Naive B cell (primary cell): ENCODE results near the gene RGS19. TPM values are rescaled to one million over a fixed set of nuclear protein-coding genes. Genes with fewer than 3 reads are reported as not detected.
"Not testable (repeated sequence)": the region's sequence is repeated elsewhere in the genome, so short reads cannot be mapped to it uniquely, and the experiment has no call there.

ENCODE experiments used
- ATAC-seq, 2 donors: fragments of 150-1000 bp; cut with Tn5 transposase; 2 replicates each; pipeline ENCODE4 v1.10.0; 2021; ENCODE audit warnings: low read depth in 2 of 2, mild to moderate bottlenecking in 2 of 2, moderate library complexity in 2 of 2
- DNase-seq: peaks from one replicate; pipeline ENCODE4 v3.0.0; 2022
- H3K27ac Mint-ChIP-seq, 6 donors: one replicate each; pipeline ENCODE4 v1.8.0; 2020 to 2022; ENCODE audit warnings: mild to moderate bottlenecking in 6 of 6, mixed read lengths in 6 of 6, moderate library complexity in 5 of 6, inconsistent platforms in 2 of 6
- H3K27me3 Mint-ChIP-seq, 3 donors: one replicate each; pipeline ENCODE4 v1.8.0; 2021 to 2022; ENCODE audit warnings: mixed read lengths in 3 of 3, mild to moderate bottlenecking in 1 of 3
- H3K36me3 Mint-ChIP-seq, 2 donors: one replicate each; pipeline ENCODE4 v1.8.0; 2020 to 2022; ENCODE audit warnings: mixed read lengths in 2 of 2, inconsistent platforms in 1 of 2, mild to moderate bottlenecking in 1 of 2
- H3K4me1 Mint-ChIP-seq, 3 donors: one replicate each; pipeline ENCODE4 v1.8.0; 2020 to 2022; ENCODE audit warnings: mixed read lengths in 3 of 3, inconsistent platforms in 1 of 3, mild to moderate bottlenecking in 1 of 3, moderate library complexity in 1 of 3
- H3K4me3 Mint-ChIP-seq, 8 donors: one replicate each; pipeline ENCODE4 v1.8.0; 2020 to 2022; ENCODE audit warnings: mild to moderate bottlenecking in 8 of 8, mixed read lengths in 8 of 8, moderate library complexity in 8 of 8, inconsistent platforms in 2 of 8
- H3K9me3 Mint-ChIP-seq, 7 donors: one replicate each; pipeline ENCODE4 v1.8.0; 2020 to 2022; ENCODE audit warnings: mixed read lengths in 7 of 7, mild to moderate bottlenecking in 5 of 7, inconsistent platforms in 2 of 7, moderate library complexity in 1 of 7
- polyA plus RNA-seq, 6 donors: library from polyadenylated mRNA; unstranded; fragments of 300-500 nt; fragmentation: Illumina TruSeq; gene quantifications; one replicate each; pipeline ENCODE4 v1.2.3, GENCODE V29; 2021; ENCODE audit warnings: low read depth in 6 of 6

The RGS19 gene
- 100 to 1,000 TPM; 112 to 170 (median 132) TPM for polyA plus RNA-seq

- ATAC-seq, result peak; percentile 45 to 60
- peaks cover 0 to 4% (median 4%) of the 10 kb centered on the region in 3 donors for H3K27me3 Mint-ChIP-seq
- H3K9me3 Mint-ChIP-seq, result no peaks in the 10 kb centered on the region
- peaks cover 51 to 61% (median 59%) of the 10 kb centered on the region in 3 donors for H3K4me1 Mint-ChIP-seq
- DNase-seq, result peak; percentile 95
- H3K27ac Mint-ChIP-seq, result peak within 1 kb of the TSS; percentile 71 to 97 (median 96)
- no peaks in the 10 kb centered on the region for H3K36me3 Mint-ChIP-seq
- peak within 1 kb of the TSS; percentile 80 to 96 (median 92) for H3K4me3 Mint-ChIP-seq
Observed at GRCh38 chr20:64079273-64080012, at the start of gene RGS19. Gene RGS19 (minus strand): TSS chr20:64079518. CDS start chr20:64076886, 2,632 bp downstream.

GRCh38 chr20:64123517-64123916 lies 44.2 kb upstream of the RGS19 start:
- H3K4me1 Mint-ChIP-seq, H3K36me3 Mint-ChIP-seq, H3K9me3 Mint-ChIP-seq, DNase-seq, H3K4me3 Mint-ChIP-seq, H3K27ac Mint-ChIP-seq, ATAC-seq: not testable (repeated sequence)
- H3K27me3 Mint-ChIP-seq, result peaks cover 5 to 24% (median 12%) of the 10 kb centered on the region in 3 donors

- not testable (repeated sequence) for H3K9me3 Mint-ChIP-seq, H3K27ac Mint-ChIP-seq, ATAC-seq, H3K4me1 Mint-ChIP-seq, DNase-seq, H3K4me3 Mint-ChIP-seq, H3K36me3 Mint-ChIP-seq
- peaks cover 0 to 19% (median 8%) of the 10 kb centered on the region in 3 donors for H3K27me3 Mint-ChIP-seq
Observed at GRCh38 chr20:64122927-64123326, 43.6 kb upstream of the RGS19 start.

- H3K27ac Mint-ChIP-seq, result no peak overlapping the region
- no peaks in the 10 kb centered on the region for H3K9me3 Mint-ChIP-seq
- peaks cover 0 to 19% (median 8%) of the 10 kb centered on the region in 3 donors for H3K27me3 Mint-ChIP-seq
- peaks cover 9% of the 10 kb centered on the region in 3 donors for H3K4me1 Mint-ChIP-seq
- ATAC-seq (no peak), DNase-seq (no peak)
- H3K4me3 Mint-ChIP-seq, result no peak overlapping the region
- no peaks in the 10 kb centered on the region for H3K36me3 Mint-ChIP-seq
Observed at GRCh38 chr20:64121586-64121985, 42.3 kb upstream of the RGS19 start.

- DNase-seq (peak; percentile 14), ATAC-seq (no peak)
- Mint-ChIP-seq H3K4me1 (peaks cover 9% of the 10 kb centered on the region in 3 donors), H3K36me3 (no peaks in the 10 kb centered on the region), H3K4me3 (peak overlapping the region; percentile 47 to 89 (median 75)), H3K9me3 (no peaks in the 10 kb centered on the region), H3K27me3 (peaks cover 0 to 14% (median 8%) of the 10 kb centered on the region in 3 donors), H3K27ac (peak overlapping the region in 5 of 6 donors; percentile 72 to 93 (median 83))
Observed at GRCh38 chr20:64119681-64120341, 40.5 kb upstream of the RGS19 start.

- peaks cover 0 to 12% (median 6%) of the 10 kb centered on the region in 3 donors for H3K27me3 Mint-ChIP-seq
- H3K9me3 Mint-ChIP-seq, result no peaks in the 10 kb centered on the region
- no peaks in the 10 kb centered on the region for H3K36me3 Mint-ChIP-seq
- H3K4me3 Mint-ChIP-seq, result no peak overlapping the region
- peaks cover 9% of the 10 kb centered on the region in 3 donors for H3K4me1 Mint-ChIP-seq
- DNase-seq (no peak), ATAC-seq (no peak)
- peak overlapping the region in 3 of 6 donors; percentile 26 to 83 (median 48) for H3K27ac Mint-ChIP-seq
Observed at GRCh38 chr20:64119301-64119680, 40.0 kb upstream of the RGS19 start.

GRCh38 chr20:64117432-64117777 lies 38.1 kb upstream of the RGS19 start:
- not testable (repeated sequence) for DNase-seq, H3K4me3 Mint-ChIP-seq, H3K27ac Mint-ChIP-seq, H3K27me3 Mint-ChIP-seq, ATAC-seq, H3K9me3 Mint-ChIP-seq, H3K36me3 Mint-ChIP-seq
- peaks cover 10 to 15% (median 10%) of the 10 kb centered on the region in 3 donors for H3K4me1 Mint-ChIP-seq

GRCh38 chr20:64116541-64117431 lies 37.5 kb upstream of the RGS19 start:
- Mint-ChIP-seq H3K4me3 (no peak overlapping the region), H3K9me3 (no peaks in the 10 kb centered on the region), H3K27me3 (peaks cover 0 to 5% (median 3%) of the 10 kb centered on the region in 3 donors), H3K4me1 (peaks cover 12 to 22% (median 16%) of the 10 kb centered on the region in 3 donors), H3K27ac (no peak overlapping the region), H3K36me3 (no peaks in the 10 kb centered on the region)
- ATAC-seq (no peak), DNase-seq (no peak)

GRCh38 chr20:64116016-64116415 lies 36.7 kb upstream of the RGS19 start:
- Mint-ChIP-seq H3K27ac (no peak overlapping the region), H3K4me1 (peaks cover 12 to 24% (median 17%) of the 10 kb centered on the region in 3 donors), H3K4me3 (no peak overlapping the region), H3K36me3 (no peaks in the 10 kb centered on the region), H3K27me3 (no peaks in the 10 kb centered on the region), H3K9me3 (no peaks in the 10 kb centered on the region)
- ATAC-seq (no peak), DNase-seq (no peak)

- Mint-ChIP-seq H3K4me3 (no peak overlapping the region), H3K27ac (no peak overlapping the region), H3K27me3 (no peaks in the 10 kb centered on the region), H3K36me3 (no peaks in the 10 kb centered on the region), H3K9me3 (no peaks in the 10 kb centered on the region), H3K4me1 (peaks cover 10 to 20% (median 15%) of the 10 kb centered on the region in 3 donors)
- no peak for ATAC-seq
- DNase-seq, result no peak
Observed at GRCh38 chr20:64115171-64115911, 36.0 kb upstream of the RGS19 start.

GRCh38 chr20:64114356-64114971 lies 35.1 kb upstream of the RGS19 start:
- no peaks in the 10 kb centered on the region for H3K9me3 Mint-ChIP-seq
- no peaks in the 10 kb centered on the region for H3K36me3 Mint-ChIP-seq
- H3K4me1 Mint-ChIP-seq, result peaks cover 4 to 15% (median 8%) of the 10 kb centered on the region in 3 donors
- DNase-seq (no peak), ATAC-seq (no peak)
- no peaks in the 10 kb centered on the region for H3K27me3 Mint-ChIP-seq
- peak overlapping the region in 1 of 8 donors; percentile 9 for H3K4me3 Mint-ChIP-seq
- H3K27ac Mint-ChIP-seq, result no peak overlapping the region

GRCh38 chr20:64113796-64114355 lies 34.6 kb upstream of the RGS19 start:
- Mint-ChIP-seq H3K27ac (peak overlapping the region in 1 of 6 donors; percentile 25), H3K36me3 (no peaks in the 10 kb centered on the region), H3K4me1 (peaks cover 7 to 16% (median 8%) of the 10 kb centered on the region in 3 donors)

More at GRCh38 chr20:64113796-64114355, 34.6 kb upstream of the RGS19 start:
- ATAC-seq (no peak), DNase-seq (no peak)
- Mint-ChIP-seq H3K27me3 (no peaks in the 10 kb centered on the region), H3K4me3 (no peak overlapping the region), H3K9me3 (no peaks in the 10 kb centered on the region)
